Choroid plexus epithelial cell (primary cell): Measurements from ENCODE around the gene RAB40C.

Experiments used
- DNase-seq: peaks from one replicate; pipeline ENCODE4 v3.0.0-alpha.2; 2010; ENCODE audit warnings: low read depth
- H3K4me3 ChIP-seq: 2 replicates; pipeline ENCODE4 v1.5.1; 2011; ENCODE audit warnings: low read depth, mild to moderate bottlenecking, control low read depth, low read length, moderate library complexity
- TF ChIP-seq, protein P1 (sequence below): conservative IDR thresholded peaks from 2 replicates; pipeline ENCODE4 v1.5.1; 2011; ENCODE audit warnings: low read depth, mild to moderate bottlenecking, control low read depth, inconsistent platforms, low read length, moderate library complexity

RAB40C gene

DNA sequence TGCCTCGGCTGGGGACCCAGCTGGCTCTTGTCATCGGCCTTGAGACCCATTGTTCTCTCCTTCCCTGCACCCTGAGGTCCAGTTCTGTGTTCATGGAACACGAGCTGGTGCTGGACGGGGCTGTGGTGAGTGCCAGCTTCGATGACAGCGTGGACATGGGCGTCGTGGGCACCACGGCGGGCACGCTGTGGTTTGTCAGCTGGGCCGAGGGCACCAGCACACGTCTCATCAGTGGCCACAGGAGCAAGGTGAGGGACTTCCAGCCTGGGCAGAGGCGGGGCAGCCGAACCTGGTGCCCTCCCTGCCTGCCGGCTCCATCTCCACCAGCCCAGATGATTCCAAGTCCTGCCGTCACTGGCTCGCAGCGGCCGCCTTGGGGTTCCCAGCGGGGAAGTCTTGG, 72.7 kb downstream of the RAB40C start:
- H3K4me3 ChIP-seq = no peak overlapping the region
- DNase-seq = no peak
- TF ChIP-seq, protein P1, sequence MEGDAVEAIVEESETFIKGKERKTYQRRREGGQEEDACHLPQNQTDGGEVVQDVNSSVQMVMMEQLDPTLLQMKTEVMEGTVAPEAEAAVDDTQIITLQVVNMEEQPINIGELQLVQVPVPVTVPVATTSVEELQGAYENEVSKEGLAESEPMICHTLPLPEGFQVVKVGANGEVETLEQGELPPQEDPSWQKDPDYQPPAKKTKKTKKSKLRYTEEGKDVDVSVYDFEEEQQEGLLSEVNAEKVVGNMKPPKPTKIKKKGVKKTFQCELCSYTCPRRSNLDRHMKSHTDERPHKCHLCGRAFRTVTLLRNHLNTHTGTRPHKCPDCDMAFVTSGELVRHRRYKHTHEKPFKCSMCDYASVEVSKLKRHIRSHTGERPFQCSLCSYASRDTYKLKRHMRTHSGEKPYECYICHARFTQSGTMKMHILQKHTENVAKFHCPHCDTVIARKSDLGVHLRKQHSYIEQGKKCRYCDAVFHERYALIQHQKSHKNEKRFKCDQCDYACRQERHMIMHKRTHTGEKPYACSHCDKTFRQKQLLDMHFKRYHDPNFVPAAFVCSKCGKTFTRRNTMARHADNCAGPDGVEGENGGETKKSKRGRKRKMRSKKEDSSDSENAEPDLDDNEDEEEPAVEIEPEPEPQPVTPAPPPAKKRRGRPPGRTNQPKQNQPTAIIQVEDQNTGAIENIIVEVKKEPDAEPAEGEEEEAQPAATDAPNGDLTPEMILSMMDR = no peak

GRCh38 chr16:666572-666971, 76.7 kb downstream of the RAB40C start:
- H3K4me3 ChIP-seq = no peak overlapping the region
- no peak for DNase-seq
- TF ChIP-seq, protein P1 = no peak

GRCh38 chr16:667113-667779, 77.4 kb downstream of the RAB40C start:
- no peak overlapping the region for H3K4me3 ChIP-seq
- TF ChIP-seq, protein P1 = no peak
- DNase-seq = no peak

- peak within 1 kb of the TSS; percentile 93 for H3K4me3 ChIP-seq
- TF ChIP-seq, protein P1 = peak; percentile 51
- DNase-seq = peak; percentile 92
Measured at GRCh38 chr16:667780-668518, 78.1 kb downstream of the RAB40C start, which contains the start of gene RHOT2. Gene RHOT2 (plus strand): TSS chr16:668132. CDS start chr16:668200, 68 bp downstream.

DNA sequence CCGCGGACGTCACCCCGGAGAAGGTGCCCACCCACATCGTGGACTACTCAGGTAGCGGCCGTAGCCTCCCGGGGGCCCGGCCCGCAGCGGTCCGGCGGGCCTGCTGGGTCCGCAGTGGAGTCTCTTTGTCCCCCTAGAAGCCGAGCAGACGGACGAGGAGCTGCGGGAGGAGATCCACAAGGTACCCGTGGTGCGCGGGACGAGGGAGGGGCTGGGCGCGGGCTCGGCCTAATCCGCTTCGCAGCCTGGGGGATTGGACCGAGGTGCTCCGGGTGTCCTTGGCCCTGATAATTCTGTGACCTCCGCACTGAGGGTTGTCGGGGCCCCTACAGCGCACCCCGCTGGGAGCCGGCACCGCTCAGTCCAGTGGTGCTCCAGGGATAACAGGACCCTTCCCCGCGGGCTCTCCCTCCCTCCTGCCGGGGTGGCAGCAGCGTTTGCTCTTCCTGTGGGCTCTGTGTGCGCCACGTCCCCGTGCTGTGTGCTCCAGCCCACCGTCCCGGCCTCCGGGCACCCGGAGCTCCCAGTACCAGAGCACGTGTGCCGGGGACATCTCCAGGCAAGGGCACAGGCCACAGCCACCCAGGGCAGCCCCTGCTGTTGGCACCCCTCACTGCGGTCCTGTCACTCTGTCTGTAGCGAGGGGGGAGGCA, 78.8 kb downstream of the RAB40C start:
- TF ChIP-seq, protein P1 = no peak
- peak overlapping the region; percentile 93 for H3K4me3 ChIP-seq
- DNase-seq = peak; percentile 34

- TF ChIP-seq, protein P1 = no peak
- peak overlapping the region; percentile 93 for H3K4me3 ChIP-seq
- no peak for DNase-seq
Measured at GRCh38 chr16:669666-670065, 79.8 kb downstream of the RAB40C start.
